Loucy (cell line): ENCODE data around the gene AGTRAP.

Experiments
- H2AFZ ChIP-seq: fragments of 200-600 bp; sonication (generic); 2 replicates; pipeline ENCODE4 v1.6.0; 2016; ENCODE audit warnings: antibody characterized with exemption, mild to moderate bottlenecking, low read length, moderate library complexity
- H3F3A ChIP-seq: fragments of 200-600 bp; 2 replicates; pipeline ENCODE4 v1.6.0; 2016; ENCODE audit warnings: antibody characterized with exemption, low read depth, mild to moderate bottlenecking
- H3K27me3 ChIP-seq: fragments of 200-600 bp; sonication (generic); 2 replicates; pipeline ENCODE4 v1.6.1; 2014; ENCODE audit warnings: low read length, mild to moderate bottlenecking; ENCODE audit not compliant: insufficient read depth, poor library complexity, severe bottlenecking
- H3K36me3 ChIP-seq: fragments of 200-600 bp; sonication (generic); 2 replicates; pipeline ENCODE4 v1.6.1; 2016; ENCODE audit warnings: low read length; ENCODE audit not compliant: insufficient read depth
- H3K4me1 ChIP-seq: fragments of 200-600 bp; sonication (generic); 2 replicates; pipeline ENCODE4 v1.5.1; 2014; ENCODE audit warnings: low read length, mild to moderate bottlenecking; ENCODE audit not compliant: insufficient read depth, poor library complexity, severe bottlenecking
- H3K4me2 ChIP-seq: fragments of 200-600 bp; sonication (generic); 2 replicates; pipeline ENCODE4 v1.6.0; 2014; ENCODE audit warnings: antibody characterized with exemption, low read length, low read depth, mild to moderate bottlenecking; ENCODE audit not compliant: poor library complexity, severe bottlenecking
- H3K4me3 ChIP-seq: fragments of 200-600 bp; sonication (generic); 2 replicates; pipeline ENCODE4 v1.5.1; 2014; ENCODE audit warnings: low read length, mild to moderate bottlenecking, mixed read lengths; ENCODE audit not compliant: poor library complexity, severe bottlenecking
- H3K79me2 ChIP-seq: fragments of 200-600 bp; sonication (generic); 2 replicates; pipeline ENCODE4 v1.6.1; 2014; ENCODE audit warnings: low read length; ENCODE audit not compliant: insufficient read depth
- H3K9ac ChIP-seq: fragments of 200-600 bp; sonication (generic); 2 replicates; pipeline ENCODE4 v1.6.0; 2014; ENCODE audit warnings: mild to moderate bottlenecking, low read depth, low read length, moderate library complexity; ENCODE audit not compliant: poor library complexity, severe bottlenecking
- H3K9me2 ChIP-seq: fragments of 200-600 bp; sonication (generic); replicated peaks from 2 replicates; pipeline ENCODE4 v1.6.1; 2016; ENCODE audit warnings: low read depth, low read length, mixed read lengths
- H3K9me3 ChIP-seq: fragments of 200-600 bp; sonication (generic); 2 replicates; pipeline ENCODE4 v1.6.1; 2014; ENCODE audit warnings: mild to moderate bottlenecking, antibody characterized with exemption, low read length, low read depth; ENCODE audit not compliant: insufficient read depth
- H4K20me1 ChIP-seq: fragments of 200-600 bp; sonication (generic); 2 replicates; pipeline ENCODE4 v1.6.0; 2014; ENCODE audit warnings: antibody characterized with exemption, low read length, mild to moderate bottlenecking; ENCODE audit not compliant: insufficient read depth, poor library complexity, severe bottlenecking
- CTCF ChIP-seq: fragments of 200-600 bp; sonication (generic); conservative IDR thresholded peaks from 2 replicates; pipeline ENCODE4 v1.5.1; 2014; ENCODE audit warnings: mild to moderate bottlenecking, antibody characterized with exemption, low read length
- EZH2phosphoT487 ChIP-seq: fragments of 200-600 bp; IDR thresholded peaks from 2 replicates; pipeline ENCODE4 v1.6.1; 2018; ENCODE audit warnings: antibody characterized with exemption, mild to moderate bottlenecking, moderate library complexity, borderline replicate concordance

Gene AGTRAP

GRCh38 chr1:11720033-11720376 is 15.9 kb upstream of the AGTRAP start:
- H3K79me2 ChIP-seq = no peaks in the 10 kb centered on the region
- no peak overlapping the region; the same call in 1 of the 2 replicates for H2AFZ ChIP-seq
- no peaks in the 10 kb centered on the region for H3K9me3 ChIP-seq

GRCh38 chr1:11720525-11720924 is 15.4 kb upstream of the AGTRAP start:
- H3K4me2 ChIP-seq = no peak overlapping the region
- no peaks in the 10 kb centered on the region for H3K79me2 ChIP-seq
- TF ChIP-seq CTCF (no peak), EZH2phosphoT487 (no peak)
- H4K20me1 ChIP-seq = no peaks in the 10 kb centered on the region
- H3F3A ChIP-seq = no peaks in the 10 kb centered on the region; the same call in 1 of the 2 replicates
- H3K9ac ChIP-seq = no peak overlapping the region
- H3K4me1 ChIP-seq = peaks cover 18% of the 10 kb centered on the region
- no peaks in the 10 kb centered on the region for H3K36me3 ChIP-seq
- no peaks in the 10 kb centered on the region for H3K9me3 ChIP-seq
- no peak overlapping the region for H3K4me3 ChIP-seq
- H3K9me2 ChIP-seq = no peaks in the 10 kb centered on the region
- H3K27me3 ChIP-seq = no peaks in the 10 kb centered on the region
- no peak overlapping the region for H2AFZ ChIP-seq

More at GRCh38 chr1:11720033-11720376, 15.9 kb upstream of the AGTRAP start:
- Histone ChIP-seq H3K36me3 (no peaks in the 10 kb centered on the region), H3K9ac (peak overlapping the region; percentile 76), H3K4me1 (peaks cover 17% of the 10 kb centered on the region), H3K4me2 (peak overlapping the region; percentile 83), H3K9me2 (no peaks in the 10 kb centered on the region), H3K27me3 (no peaks in the 10 kb centered on the region), H4K20me1 (no peaks in the 10 kb centered on the region), H3F3A (no peaks in the 10 kb centered on the region; the same call in 1 of the 2 replicates), H3K4me3 (peak overlapping the region; percentile 75)
- TF ChIP-seq CTCF (no peak), EZH2phosphoT487 (no peak)

GRCh38 chr1:11721311-11721710 is 14.6 kb upstream of the AGTRAP start:
- H2AFZ ChIP-seq = no peak overlapping the region
- H3K27me3 ChIP-seq = no peaks in the 10 kb centered on the region
- H3K4me1 ChIP-seq = peaks cover 18% of the 10 kb centered on the region
- no peaks in the 10 kb centered on the region for H3K79me2 ChIP-seq
- no peaks in the 10 kb centered on the region for H4K20me1 ChIP-seq
- H3F3A ChIP-seq = no peaks in the 10 kb centered on the region; the same call in 1 of the 2 replicates
- no peak overlapping the region for H3K9ac ChIP-seq
- no peaks in the 10 kb centered on the region for H3K9me2 ChIP-seq
- no peaks in the 10 kb centered on the region for H3K36me3 ChIP-seq
- H3K9me3 ChIP-seq = no peaks in the 10 kb centered on the region
- H3K4me3 ChIP-seq = no peak overlapping the region
- H3K4me2 ChIP-seq = no peak overlapping the region
- TF ChIP-seq EZH2phosphoT487 = no peak
- no peak for TF ChIP-seq CTCF
